ENCODE measurements around the gene IL19. TPM values are rescaled to one million over a fixed set of nuclear protein-coding genes. Genes with fewer than 3 reads are reported as not detected.

The IL19 gene
- total and polyA plus RNA-seq, 8 donors: not detected

GRCh38 chr1:206739411-206740076, 31.0 kb upstream of the IL19 start:
- WGBS, 2 donors: 42 to 66% methylated on average over 5 of the region's 5 CpGs
- H3K36me3 ChIP-seq: no peaks in the 10 kb centered on the region
- peaks cover 0 to 8% (median 0%) of the 10 kb centered on the region in 3 donors for H3K4me1 ChIP-seq

DNA sequence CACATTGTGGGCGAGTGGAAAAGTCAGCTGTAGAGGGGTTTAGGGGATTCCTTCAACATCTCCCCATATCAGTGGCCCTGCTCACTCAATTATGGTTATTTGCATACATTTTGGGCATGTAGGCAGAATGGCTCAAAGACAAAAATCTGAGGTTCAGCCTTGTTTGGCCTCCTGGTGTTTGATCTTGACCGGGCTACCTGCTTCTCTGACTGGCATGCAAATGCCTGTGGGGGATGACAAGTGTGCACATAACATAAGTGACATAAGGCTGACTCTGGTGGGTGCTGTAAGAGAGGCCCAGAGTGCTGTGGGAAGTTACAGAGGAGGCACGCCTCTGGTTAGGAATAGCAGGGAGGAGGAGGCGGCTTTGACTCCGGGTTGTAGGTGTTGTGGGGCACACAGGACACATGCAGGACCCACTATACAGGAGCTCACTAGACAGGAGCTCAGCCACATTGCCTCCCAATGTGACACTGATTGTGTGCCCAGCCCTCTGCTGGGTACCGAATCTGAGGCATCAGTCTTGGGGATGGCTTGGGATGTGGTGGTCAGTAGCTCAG, 29.4 kb upstream of the IL19 start:
- ATAC-seq: no peak
- no peak for DNase-seq
- intact Hi-C loops (cut with DNase I): no loop called here
- Histone ChIP-seq H3K4me3 (no peak overlapping the region), H3K27ac (no peak overlapping the region), H3K27me3 (no peaks in the 10 kb centered on the region), H3K9me3 (no peaks in the 10 kb centered on the region), H3K36me3 (no peaks in the 10 kb centered on the region), H3K4me1 (peaks cover 0 to 8% (median 0%) of the 10 kb centered on the region in 3 donors)
- 79 to 84% methylated on average over 6 of the region's 6 CpGs for WGBS, 2 donors
- FAIRE-seq: no peak
- TF ChIP-seq, protein P1, sequence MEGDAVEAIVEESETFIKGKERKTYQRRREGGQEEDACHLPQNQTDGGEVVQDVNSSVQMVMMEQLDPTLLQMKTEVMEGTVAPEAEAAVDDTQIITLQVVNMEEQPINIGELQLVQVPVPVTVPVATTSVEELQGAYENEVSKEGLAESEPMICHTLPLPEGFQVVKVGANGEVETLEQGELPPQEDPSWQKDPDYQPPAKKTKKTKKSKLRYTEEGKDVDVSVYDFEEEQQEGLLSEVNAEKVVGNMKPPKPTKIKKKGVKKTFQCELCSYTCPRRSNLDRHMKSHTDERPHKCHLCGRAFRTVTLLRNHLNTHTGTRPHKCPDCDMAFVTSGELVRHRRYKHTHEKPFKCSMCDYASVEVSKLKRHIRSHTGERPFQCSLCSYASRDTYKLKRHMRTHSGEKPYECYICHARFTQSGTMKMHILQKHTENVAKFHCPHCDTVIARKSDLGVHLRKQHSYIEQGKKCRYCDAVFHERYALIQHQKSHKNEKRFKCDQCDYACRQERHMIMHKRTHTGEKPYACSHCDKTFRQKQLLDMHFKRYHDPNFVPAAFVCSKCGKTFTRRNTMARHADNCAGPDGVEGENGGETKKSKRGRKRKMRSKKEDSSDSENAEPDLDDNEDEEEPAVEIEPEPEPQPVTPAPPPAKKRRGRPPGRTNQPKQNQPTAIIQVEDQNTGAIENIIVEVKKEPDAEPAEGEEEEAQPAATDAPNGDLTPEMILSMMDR (IDR thresholded peaks at IDR 0.05): no peak

More at GRCh38 chr1:206739411-206740076, 31.0 kb upstream of the IL19 start:
- ATAC-seq (peak in 3 of 4 donors; percentile 17 to 46 (median 39)), DNase-seq (peak in 1 of 6 donors; percentile 29), FAIRE-seq (no peak)
- H3K27me3 ChIP-seq: no peaks in the 10 kb centered on the region
- TF ChIP-seq, protein P1 (IDR thresholded peaks at IDR 0.05): no peak
- intact Hi-C loops (cut with DNase I): loop anchor here in 2 of 3 donors (5.0 to 10.0 kb wide), 2 partner anchors 173 to 245 kb away; no protein-coding TSS in a partner anchor
- H3K4me3 ChIP-seq: no peak overlapping the region
- H3K9me3 ChIP-seq: no peaks in the 10 kb centered on the region
- H3K27ac ChIP-seq: no peak overlapping the region

DNA sequence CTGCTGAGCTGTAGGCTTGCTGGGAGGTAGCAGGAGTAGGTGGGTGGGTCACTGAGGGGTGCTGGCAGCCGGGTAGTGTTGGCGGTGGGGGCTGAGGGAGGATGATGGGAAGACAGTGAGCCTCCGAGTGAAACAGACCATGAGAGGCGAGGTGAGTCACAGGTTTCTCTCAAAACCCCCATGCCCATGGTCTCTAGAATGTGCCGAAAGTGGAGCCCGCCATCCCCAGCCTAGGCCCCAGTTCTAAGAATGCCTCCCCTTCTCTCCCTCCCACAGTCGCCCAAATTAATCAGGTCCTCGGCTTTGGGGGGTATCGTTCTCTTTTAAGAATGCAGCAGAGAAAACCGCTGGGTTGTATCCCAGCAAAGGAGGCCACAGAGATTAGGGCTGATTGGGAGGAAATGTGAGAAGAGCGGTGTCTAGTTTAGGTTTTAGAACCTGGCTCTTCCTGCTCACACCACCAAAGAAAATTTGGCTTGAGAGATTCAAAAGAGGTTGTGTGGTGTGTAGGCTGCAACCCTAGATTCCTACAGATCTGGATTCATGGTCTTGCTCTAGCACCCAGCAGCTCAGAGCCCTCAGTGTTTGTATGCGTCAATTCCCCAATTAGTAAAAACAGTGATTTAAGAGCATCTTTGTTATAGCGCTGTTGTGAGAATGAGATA, 27.7 kb upstream of the IL19 start:
- no peaks in the 10 kb centered on the region for H3K36me3 ChIP-seq
- TF ChIP-seq, protein P1 (IDR thresholded peaks at IDR 0.05): no peak
- no peaks in the 10 kb centered on the region for H3K27me3 ChIP-seq
- H3K4me1 ChIP-seq: peaks cover 0 to 5% (median 0%) of the 10 kb centered on the region in 3 donors
- ATAC-seq (no peak), DNase-seq (no peak), FAIRE-seq (no peak)
- H3K4me3 ChIP-seq: no peak overlapping the region
- 72 to 75% methylated on average over 13 of the region's 13 CpGs for WGBS, 2 donors
- no peaks in the 10 kb centered on the region for H3K9me3 ChIP-seq
- intact Hi-C loops (cut with DNase I): no loop called here
- no peak overlapping the region for H3K27ac ChIP-seq

DNA sequence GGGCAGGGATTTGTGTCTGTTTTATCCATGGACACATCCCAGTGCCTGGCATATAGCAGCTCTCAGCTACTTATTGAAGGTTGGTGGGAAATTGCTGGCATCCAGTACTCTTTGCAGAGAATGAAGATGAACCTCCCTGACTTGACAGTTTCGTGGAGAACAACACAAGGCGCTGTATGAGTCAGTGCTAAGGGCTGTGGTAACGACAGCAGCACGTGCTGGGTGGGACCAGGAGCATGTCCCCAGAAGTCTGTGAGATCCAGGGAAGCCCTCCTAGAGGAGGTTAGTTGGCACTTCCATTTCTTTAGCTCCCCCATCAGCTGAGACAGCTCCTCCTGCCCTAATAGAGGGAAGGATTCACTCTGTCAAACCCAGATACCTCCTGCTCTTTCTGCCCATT, 25.9 kb upstream of the IL19 start:
- no peak for FAIRE-seq
- WGBS, 2 donors: 64 to 71% methylated on average over 4 of the region's 4 CpGs
- H3K36me3 ChIP-seq: no peaks in the 10 kb centered on the region
- H3K27me3 ChIP-seq: no peaks in the 10 kb centered on the region
- peak in 1 of 4 donors; percentile 54 for ATAC-seq
- TF ChIP-seq, protein P1 (IDR thresholded peaks at IDR 0.05): no peak
- intact Hi-C loops (cut with DNase I): no loop called here
- no peak for DNase-seq
- H3K4me1 ChIP-seq: no peaks in the 10 kb centered on the region
- no peak overlapping the region for H3K27ac ChIP-seq
- no peaks in the 10 kb centered on the region for H3K9me3 ChIP-seq
- no peak overlapping the region for H3K4me3 ChIP-seq

All from pancreas (tissue), 10 donors.